ENCODE results near the gene LAMA1. TPM values are rescaled to one million over a fixed set of nuclear protein-coding genes. Genes with fewer than 3 reads are reported as not detected.

Gene LAMA1
- total and polyA plus RNA-seq, 2 of the 8 experiments (the other 6 are each of a cell fraction or from before 2014, with no cell fraction given) = 30.4 to 48.7 TPM

- TF ChIP-seq CHD7 (IDR thresholded peaks at IDR 0.05; ENCODE audit: insufficient replicate concordance, low read length) = no peak
- no peak for TF ChIP-seq SP1 (IDR thresholded peaks at IDR 0.05; ENCODE audit: low read depth, low read length)
- no peak for TF ChIP-seq SP2 (IDR thresholded peaks at IDR 0.05; ENCODE audit: low read length)
- TF ChIP-seq KDM4A (IDR thresholded peaks at IDR 0.05; ENCODE audit: low read depth, low read length, severe bottlenecking) = no peak
- no peak for TF ChIP-seq SP4 (IDR thresholded peaks at IDR 0.05; ENCODE audit: low read length)
- TF ChIP-seq EZH2 (IDR thresholded peaks at IDR 0.05; ENCODE audit: low read depth, low read length, severe bottlenecking) = no peak
- no peak for TF ChIP-seq PHF8 (conservative IDR thresholded peaks at IDR 0.05; ENCODE audit: low read depth, low read length)
- no peak for TF ChIP-seq FOSL1 (IDR thresholded peaks at IDR 0.05; ENCODE audit: insufficient read depth, low read depth, low read length)
- no peak for TF ChIP-seq CHD2 (IDR thresholded peaks at IDR 0.05; ENCODE audit: low read length)
- no peak for TF ChIP-seq BACH1 (IDR thresholded peaks at IDR 0.05; ENCODE audit: low read length)
These were observed 119.8 kb downstream of the LAMA1 start (continued) for GRCh38 chr18:6997808-6998207.

All from H1 (cell line).